ENCODE measurements around the gene MYH7. TPM values are rescaled to one million over a fixed set of nuclear protein-coding genes. Genes with fewer than 3 reads are reported as not detected.

MYH7 gene
- total RNA-seq, 1 donor from 2014 or later: not detected

DNA sequence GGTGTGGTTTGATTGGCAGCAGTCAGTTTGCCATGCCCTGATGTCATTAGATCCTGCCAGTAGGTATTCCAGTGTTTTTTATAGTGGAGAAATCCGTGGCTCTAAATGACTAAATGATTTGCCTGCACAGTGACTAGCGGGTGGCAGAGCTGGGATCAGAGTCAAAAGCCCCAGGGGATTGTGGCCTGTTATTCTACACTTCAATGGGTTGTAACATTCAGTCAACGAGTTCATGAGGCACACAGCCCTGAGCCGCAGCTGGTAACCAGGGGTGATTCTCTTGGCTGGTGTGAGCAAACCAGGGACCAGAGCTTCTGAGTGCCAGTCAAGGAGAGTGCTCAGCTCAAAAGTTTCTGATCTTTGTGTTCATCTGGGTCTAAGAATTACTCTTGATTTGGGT is 29.2 kb downstream of the MYH7 start:
- Histone ChIP-seq H3K4me3 (no peak overlapping the region), H3K27me3 (no peaks in the 10 kb centered on the region), H3K36me3 (no peaks in the 10 kb centered on the region)

DNA sequence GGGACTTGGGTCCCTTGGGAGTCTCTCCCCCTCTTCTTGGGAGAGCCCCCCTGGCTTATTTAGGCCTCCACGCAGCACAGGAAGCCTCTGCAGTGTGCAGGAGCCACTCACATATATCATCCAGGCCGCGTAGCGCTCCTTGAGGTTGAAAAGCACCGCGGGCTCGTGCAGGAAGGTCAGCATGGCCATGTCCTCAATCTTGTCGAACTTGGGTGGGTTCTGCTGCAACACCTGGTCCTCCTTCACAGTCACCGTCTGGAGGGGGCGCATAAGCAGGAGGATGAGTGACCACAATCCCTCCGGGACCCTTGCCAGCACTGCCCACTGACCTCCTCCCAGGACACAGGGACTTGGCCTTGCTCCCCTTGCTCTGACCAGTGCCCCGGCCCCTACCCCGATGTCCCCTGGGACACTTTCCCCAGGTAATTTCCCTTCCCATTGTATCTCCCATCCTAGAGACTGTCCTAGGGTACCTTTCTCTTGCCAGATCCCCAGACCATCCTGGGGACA is 29.9 kb downstream of the MYH7 start:
- H3K27me3 ChIP-seq: no peaks in the 10 kb centered on the region
- no peaks in the 10 kb centered on the region for H3K36me3 ChIP-seq
- H3K27ac ChIP-seq: no peak overlapping the region

More for the DNA sequence above, 29.2 kb downstream of the MYH7 start:
- Histone ChIP-seq H3K9me3 (no peaks in the 10 kb centered on the region), H3K27ac (no peak overlapping the region), H3K4me1 (no peaks in the 10 kb centered on the region)
- TF ChIP-seq POLR2A (IDR thresholded peaks at IDR 0.05) (no peak), CTCF (IDR thresholded peaks at IDR 0.05) (no peak), POLR2AphosphoS5 (IDR thresholded peaks at IDR 0.05; ENCODE audit: insufficient read depth in 1 of 2, low read depth in 1 of 2) (no peak)
- intact Hi-C loops (cut with DNase I): loop anchor here (5.0 kb wide), 1 partner anchor 754 kb away; no protein-coding TSS in a partner anchor
- DNase-seq (ENCODE audit: extremely low spot score in 2 of 2): no peak

DNA sequence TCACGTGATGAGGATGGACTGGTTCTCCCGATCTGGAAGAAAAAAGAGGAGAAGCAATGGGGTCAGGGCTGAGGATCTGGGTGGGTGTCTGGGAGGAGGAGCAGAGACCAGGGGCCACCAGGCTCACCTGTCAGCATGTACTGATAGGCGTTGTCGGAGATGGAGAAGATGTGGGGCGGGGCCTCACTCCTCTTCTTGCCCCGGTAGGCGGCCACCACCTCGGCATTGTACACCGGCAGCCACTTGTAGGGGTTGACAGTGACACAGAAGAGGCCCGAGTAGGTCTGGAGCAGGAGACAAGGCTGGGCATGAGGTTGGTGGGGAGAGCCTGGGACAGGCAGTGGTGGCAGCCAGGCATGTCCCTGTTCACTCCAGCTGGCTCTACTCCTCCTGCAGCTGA is 30.4 kb downstream of the MYH7 start:
- no peaks in the 10 kb centered on the region for H3K36me3 ChIP-seq
- TF ChIP-seq POLR2AphosphoS5 (IDR thresholded peaks at IDR 0.05; ENCODE audit: insufficient read depth in 1 of 2, low read depth in 1 of 2): no peak
- TF ChIP-seq CTCF (IDR thresholded peaks at IDR 0.05): no peak
- no peak for TF ChIP-seq POLR2A (IDR thresholded peaks at IDR 0.05)
- no peaks in the 10 kb centered on the region for H3K27me3 ChIP-seq
- no peak overlapping the region for H3K27ac ChIP-seq
- DNase-seq (ENCODE audit: extremely low spot score in 2 of 2): no peak
- H3K9me3 ChIP-seq: no peaks in the 10 kb centered on the region
- no peak overlapping the region for H3K4me3 ChIP-seq
- intact Hi-C loops (cut with DNase I): loop anchor here (5.0 kb wide), 1 partner anchor 753 kb away; no protein-coding TSS in a partner anchor
- no peaks in the 10 kb centered on the region for H3K4me1 ChIP-seq

More for the DNA sequence above, 29.9 kb downstream of the MYH7 start:
- H3K4me3 ChIP-seq: no peak overlapping the region
- TF ChIP-seq POLR2AphosphoS5 (IDR thresholded peaks at IDR 0.05; ENCODE audit: insufficient read depth in 1 of 2, low read depth in 1 of 2) (no peak), POLR2A (IDR thresholded peaks at IDR 0.05) (no peak), CTCF (IDR thresholded peaks at IDR 0.05) (no peak)
- no peaks in the 10 kb centered on the region for H3K9me3 ChIP-seq
- DNase-seq (ENCODE audit: extremely low spot score in 2 of 2): no peak
- intact Hi-C loops (cut with DNase I): loop anchor here (5.0 kb wide), 1 partner anchor 753 kb away; no protein-coding TSS in a partner anchor
- no peaks in the 10 kb centered on the region for H3K4me1 ChIP-seq

DNA sequence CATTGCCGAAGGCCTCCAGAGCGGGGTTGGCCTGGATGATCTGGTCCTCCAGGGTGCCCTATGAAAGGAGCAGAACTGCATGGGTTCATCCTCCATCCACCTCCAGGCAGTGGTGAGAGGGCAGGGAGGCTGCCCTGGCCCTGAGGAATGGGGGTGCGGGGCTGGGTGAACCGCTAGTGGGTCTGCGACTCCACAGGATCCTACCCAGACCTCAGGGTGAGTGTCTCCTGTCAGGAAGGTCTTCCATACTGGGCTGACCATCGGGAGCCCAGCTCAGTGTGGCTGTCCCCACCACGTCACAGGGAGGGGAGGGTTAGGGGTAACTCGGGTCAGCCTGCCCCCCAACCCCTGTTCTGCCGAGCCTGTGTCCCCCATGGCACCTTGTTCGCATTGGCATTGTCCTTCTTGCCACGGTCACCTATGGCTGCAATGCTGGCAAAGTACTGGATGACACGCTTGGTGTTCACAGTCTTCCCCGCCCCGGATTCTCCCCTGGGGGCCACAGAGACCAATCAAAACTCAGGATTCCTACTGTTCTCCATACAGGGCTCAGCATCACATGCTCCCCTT is 31.0 kb downstream of the MYH7 start:
- H3K4me1 ChIP-seq: no peaks in the 10 kb centered on the region
- intact Hi-C loops (cut with DNase I): no loop called here
- TF ChIP-seq POLR2AphosphoS5 (IDR thresholded peaks at IDR 0.05; ENCODE audit: insufficient read depth in 1 of 2, low read depth in 1 of 2) (no peak), CTCF (IDR thresholded peaks at IDR 0.05) (no peak), POLR2A (IDR thresholded peaks at IDR 0.05) (no peak)
- H3K36me3 ChIP-seq: no peaks in the 10 kb centered on the region
- H3K4me3 ChIP-seq: no peak overlapping the region
- H3K27me3 ChIP-seq: no peaks in the 10 kb centered on the region
- DNase-seq (ENCODE audit: extremely low spot score in 2 of 2): no peak
- H3K27ac ChIP-seq: no peak overlapping the region
- no peaks in the 10 kb centered on the region for H3K9me3 ChIP-seq

GRCh38 chr14:23403908-23404307 is 31.6 kb downstream of the MYH7 start:
- Histone ChIP-seq H3K36me3 (no peaks in the 10 kb centered on the region), H3K27ac (no peak overlapping the region), H3K4me3 (no peak overlapping the region), H3K27me3 (no peaks in the 10 kb centered on the region), H3K4me1 (no peaks in the 10 kb centered on the region), H3K9me3 (no peaks in the 10 kb centered on the region)
- intact Hi-C loops (cut with DNase I): no loop called here
- TF ChIP-seq POLR2AphosphoS5 (IDR thresholded peaks at IDR 0.05; ENCODE audit: insufficient read depth in 1 of 2, low read depth in 1 of 2) (no peak), CTCF (IDR thresholded peaks at IDR 0.05) (no peak), POLR2A (IDR thresholded peaks at IDR 0.05) (no peak)
- no peak for DNase-seq (ENCODE audit: extremely low spot score in 2 of 2)
